ENCODE results near the gene BRF1.
A peak's percentile ranks its signal among the peaks of the same experiment; 100 is the strongest.

The BRF1 gene

GRCh38 chr14:105315211-105315721 lies 14.5 kb upstream of the BRF1 start:
- DNase-seq = peak; percentile 55

GRCh38 chr14:105314287-105315200 lies 13.7 kb upstream of the BRF1 start, which contains the start of gene PACS2:
Gene PACS2, plus strand, starts transcription at chr14:105314748. Its CDS starts 171 bp downstream, at chr14:105314919.
- Mint-ChIP-seq H3K4me1 (peaks cover 16% of the 10 kb centered on the region), H3K36me3 (ENCODE audit: low read depth) (peaks cover 6% of the 10 kb centered on the region), H3K4me3 (peak within 1 kb of the TSS; percentile 84), H3K9me3 (no peaks in the 10 kb centered on the region), H3K27me3 (ENCODE audit: low read depth, poor library complexity) (peaks cover 22% of the 10 kb centered on the region), H3K27ac (peak within 1 kb of the TSS; percentile 69)
- TF ChIP-seq, protein P1, sequence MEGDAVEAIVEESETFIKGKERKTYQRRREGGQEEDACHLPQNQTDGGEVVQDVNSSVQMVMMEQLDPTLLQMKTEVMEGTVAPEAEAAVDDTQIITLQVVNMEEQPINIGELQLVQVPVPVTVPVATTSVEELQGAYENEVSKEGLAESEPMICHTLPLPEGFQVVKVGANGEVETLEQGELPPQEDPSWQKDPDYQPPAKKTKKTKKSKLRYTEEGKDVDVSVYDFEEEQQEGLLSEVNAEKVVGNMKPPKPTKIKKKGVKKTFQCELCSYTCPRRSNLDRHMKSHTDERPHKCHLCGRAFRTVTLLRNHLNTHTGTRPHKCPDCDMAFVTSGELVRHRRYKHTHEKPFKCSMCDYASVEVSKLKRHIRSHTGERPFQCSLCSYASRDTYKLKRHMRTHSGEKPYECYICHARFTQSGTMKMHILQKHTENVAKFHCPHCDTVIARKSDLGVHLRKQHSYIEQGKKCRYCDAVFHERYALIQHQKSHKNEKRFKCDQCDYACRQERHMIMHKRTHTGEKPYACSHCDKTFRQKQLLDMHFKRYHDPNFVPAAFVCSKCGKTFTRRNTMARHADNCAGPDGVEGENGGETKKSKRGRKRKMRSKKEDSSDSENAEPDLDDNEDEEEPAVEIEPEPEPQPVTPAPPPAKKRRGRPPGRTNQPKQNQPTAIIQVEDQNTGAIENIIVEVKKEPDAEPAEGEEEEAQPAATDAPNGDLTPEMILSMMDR (IDR thresholded peaks at IDR 0.05) = no peak
- peak; percentile 79 for DNase-seq

More at GRCh38 chr14:105315211-105315721, 14.5 kb upstream of the BRF1 start:
- Mint-ChIP-seq H3K9me3 (no peaks in the 10 kb centered on the region), H3K4me1 (peaks cover 16% of the 10 kb centered on the region), H3K4me3 (peak overlapping the region; percentile 84), H3K27me3 (ENCODE audit: low read depth, poor library complexity) (peaks cover 22% of the 10 kb centered on the region), H3K27ac (no peak overlapping the region), H3K36me3 (ENCODE audit: low read depth) (peaks cover 8% of the 10 kb centered on the region)
- TF ChIP-seq, protein P1 (IDR thresholded peaks at IDR 0.05) = no peak

DNA sequence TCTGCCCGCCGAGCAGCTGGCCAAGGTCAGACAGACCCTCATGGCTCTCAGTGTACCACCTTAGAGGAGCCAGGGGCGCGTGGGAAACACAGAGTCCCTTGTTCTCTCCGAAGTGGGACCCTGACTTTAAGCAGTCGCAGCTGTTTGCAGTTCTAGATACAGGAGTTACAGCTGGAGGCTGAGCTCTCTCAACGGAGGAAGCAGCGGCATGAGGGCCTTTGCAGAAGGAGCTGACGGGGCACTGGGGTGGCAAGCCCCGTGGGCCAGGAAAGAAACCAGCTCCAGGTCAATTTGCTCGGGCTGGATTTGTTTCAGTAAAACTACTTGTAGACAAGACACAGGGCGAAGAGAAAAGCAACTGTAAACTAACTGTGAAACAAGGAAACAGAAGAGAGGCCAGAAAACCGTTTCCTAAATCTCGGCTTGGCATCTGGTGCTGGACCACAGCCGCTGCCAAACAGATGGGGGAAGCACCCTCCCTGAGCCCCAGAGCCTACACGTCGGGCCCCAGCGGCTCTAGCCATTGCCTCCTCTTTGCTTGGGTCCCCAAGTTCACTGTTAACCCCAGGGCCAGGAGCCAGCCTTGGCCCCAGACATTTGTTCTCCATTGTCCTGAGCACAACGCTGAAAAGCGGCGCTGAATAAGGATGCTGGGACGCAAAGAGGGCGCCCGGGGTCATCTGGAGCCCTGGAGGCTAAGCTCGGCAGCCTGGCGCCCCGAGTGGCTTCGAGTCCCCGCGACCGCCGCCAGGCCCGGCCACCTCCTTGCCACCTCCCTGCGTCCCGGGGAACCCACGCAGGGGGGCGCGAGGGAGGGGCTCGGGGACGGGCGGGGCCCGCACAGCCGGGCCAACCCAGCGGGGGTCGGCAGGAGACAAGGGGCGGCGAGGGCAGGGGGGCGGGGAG lies 12.8 kb upstream of the BRF1 start:
- DNase-seq = peak; percentile 56
- H3K4me3 Mint-ChIP-seq = peak overlapping the region; percentile 80
- TF ChIP-seq, protein P1 (IDR thresholded peaks at IDR 0.05) = no peak
- H3K27me3 Mint-ChIP-seq (ENCODE audit: low read depth, poor library complexity) = peaks cover 22% of the 10 kb centered on the region
- peaks cover 16% of the 10 kb centered on the region for H3K4me1 Mint-ChIP-seq
- no peaks in the 10 kb centered on the region for H3K9me3 Mint-ChIP-seq
- H3K27ac Mint-ChIP-seq = peak overlapping the region; percentile 69
- H3K36me3 Mint-ChIP-seq (ENCODE audit: low read depth) = no peaks in the 10 kb centered on the region

GRCh38 chr14:105312973-105313372 lies 12.2 kb upstream of the BRF1 start:
- Mint-ChIP-seq H3K36me3 (ENCODE audit: low read depth) (no peaks in the 10 kb centered on the region), H3K27me3 (ENCODE audit: low read depth, poor library complexity) (peaks cover 22% of the 10 kb centered on the region), H3K4me1 (peaks cover 16% of the 10 kb centered on the region), H3K4me3 (peak overlapping the region; percentile 80), H3K9me3 (no peaks in the 10 kb centered on the region), H3K27ac (no peak overlapping the region)
- TF ChIP-seq, protein P1 (IDR thresholded peaks at IDR 0.05) = no peak
- DNase-seq = no peak

DNA sequence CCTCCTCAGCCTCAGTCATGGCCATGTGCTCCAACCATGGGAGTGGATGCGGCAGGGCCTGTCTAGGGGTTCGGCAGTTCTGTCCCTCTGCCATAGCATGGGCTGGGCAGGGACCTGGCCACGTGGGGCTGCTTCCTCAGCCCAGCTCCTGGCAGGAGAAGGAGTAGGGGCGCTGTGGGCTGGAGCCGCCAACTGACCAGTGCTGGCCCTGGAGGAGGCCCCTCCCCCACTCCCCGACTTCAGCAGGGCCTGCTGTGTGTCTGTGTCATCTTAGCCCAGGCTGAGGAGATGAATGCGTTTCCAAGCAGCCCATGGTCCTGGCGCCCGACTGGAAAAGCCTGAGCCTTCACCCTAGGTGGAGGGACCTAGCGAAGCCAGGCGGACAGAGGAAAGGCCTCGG lies 11.0 kb upstream of the BRF1 start:
- Mint-ChIP-seq H3K27ac (no peak overlapping the region), H3K36me3 (ENCODE audit: low read depth) (no peaks in the 10 kb centered on the region), H3K27me3 (ENCODE audit: low read depth, poor library complexity) (peaks cover 16% of the 10 kb centered on the region), H3K9me3 (no peaks in the 10 kb centered on the region), H3K4me3 (no peak overlapping the region), H3K4me1 (peaks cover 16% of the 10 kb centered on the region)
- TF ChIP-seq, protein P1 (IDR thresholded peaks at IDR 0.05) = no peak
- DNase-seq = peak; percentile 46

All from nephron progenitor cell (in vitro differentiated cells).